Lower lobe of right lung (tissue), 2 donors: Measurements from ENCODE around the gene PHKG2. TPM values are rescaled to one million over a fixed set of nuclear protein-coding genes. Genes with fewer than 3 reads are reported as not detected.

ENCODE experiments used
- ATAC-seq, 2 donors: fragments of 200-7000 bp; cut with Tn5 transposase; one replicate each; pipeline ENCODE4 v1.9.1; 2020 to 2022; ENCODE audit warnings: mild to moderate bottlenecking in 2 of 2, moderate library complexity in 2 of 2
- DNase-seq: peaks from one replicate; pipeline ENCODE4 v3.0.0-alpha.2; 2020
- H3K27ac ChIP-seq: fragments of 200-600 bp; one replicate; pipeline ENCODE4 v1.8.0; 2022
- H3K27me3 ChIP-seq: fragments of 200-600 bp; one replicate; pipeline ENCODE4 v1.8.0; 2022; ENCODE audit warnings: low read depth
- H3K36me3 ChIP-seq: fragments of 200-600 bp; one replicate; pipeline ENCODE4 v1.8.0; 2022; ENCODE audit warnings: mild to moderate bottlenecking
- H3K4me1 ChIP-seq: fragments of 200-600 bp; one replicate; pipeline ENCODE4 v1.8.0; 2022
- H3K4me3 ChIP-seq: fragments of 200-600 bp; one replicate; pipeline ENCODE4 v1.8.0; 2022; ENCODE audit warnings: mild to moderate bottlenecking
- H3K9me3 ChIP-seq: fragments of 200-600 bp; one replicate; pipeline ENCODE4 v1.8.0; 2022
- intact Hi-C: fragments of 100-400 bp; cut with DNase I; formaldehyde crosslinking; loops from one replicate; pipeline ENCODE4 v1.11.0; 2022
- total RNA-seq: library from RNA; stranded (reverse); fragmentation: NEBNext Ultra II Directional; extraction: Animal tissue kit (Norgen Biotek cat#: 25700); gene quantifications from one replicate; pipeline ENCODE4 v1.2.1, GENCODE V29; 2021
- TF ChIP-seq, protein P1 (sequence below): fragments of 200-600 bp; IDR thresholded peaks from one replicate; pipeline ENCODE4 v1.8.0; 2022; ENCODE audit warnings: antibody characterized with exemption, mild to moderate bottlenecking
- donor health status: DM: no; HTN: yes; CAD: no; lungs with severe emphysema.

PHKG2 gene
- total RNA-seq, 1 donor from 2014 or later, result 25.5 TPM

DNA sequence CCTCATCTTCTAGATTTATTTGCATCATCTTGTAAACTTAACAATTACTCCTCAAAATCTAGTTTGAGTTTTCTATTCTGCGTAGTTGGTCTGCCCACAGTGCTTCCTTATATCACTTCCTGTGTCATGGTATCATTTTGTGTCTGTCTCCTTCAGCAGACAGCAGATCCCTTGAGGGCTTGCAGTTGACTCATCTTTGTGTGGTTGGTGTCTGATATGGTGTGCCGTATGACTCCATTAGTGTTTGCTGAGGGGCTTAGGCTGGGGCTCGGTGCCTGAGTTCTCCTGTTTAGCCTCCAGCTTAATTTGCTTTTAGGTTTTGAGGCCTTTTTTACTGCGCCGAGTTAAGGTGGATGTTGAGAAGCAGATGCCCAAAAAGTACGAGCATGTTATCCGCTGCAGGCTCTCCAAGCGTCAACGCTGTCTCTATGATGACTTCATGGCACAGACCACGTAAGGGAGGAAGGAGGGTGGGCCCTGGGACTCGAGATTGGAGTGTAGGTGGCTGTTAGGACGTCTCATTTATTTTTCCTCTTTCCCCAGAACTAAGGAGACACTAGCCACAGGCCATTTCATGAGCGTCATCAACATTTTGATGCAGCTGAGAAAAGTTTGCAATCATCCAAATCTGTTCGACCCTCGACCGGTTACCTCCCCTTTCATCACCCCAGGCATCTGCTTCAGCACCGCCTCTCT is 32.3 kb upstream of the PHKG2 start:
- ATAC-seq (peak; percentile 58 to 62), DNase-seq (no peak)
- intact Hi-C loops, result no loop called here
- H3K27me3 ChIP-seq, result no peaks in the 10 kb centered on the region
- no peaks in the 10 kb centered on the region for H3K9me3 ChIP-seq
- peak overlapping the region; percentile 59 for H3K27ac ChIP-seq
- TF ChIP-seq, protein P1, sequence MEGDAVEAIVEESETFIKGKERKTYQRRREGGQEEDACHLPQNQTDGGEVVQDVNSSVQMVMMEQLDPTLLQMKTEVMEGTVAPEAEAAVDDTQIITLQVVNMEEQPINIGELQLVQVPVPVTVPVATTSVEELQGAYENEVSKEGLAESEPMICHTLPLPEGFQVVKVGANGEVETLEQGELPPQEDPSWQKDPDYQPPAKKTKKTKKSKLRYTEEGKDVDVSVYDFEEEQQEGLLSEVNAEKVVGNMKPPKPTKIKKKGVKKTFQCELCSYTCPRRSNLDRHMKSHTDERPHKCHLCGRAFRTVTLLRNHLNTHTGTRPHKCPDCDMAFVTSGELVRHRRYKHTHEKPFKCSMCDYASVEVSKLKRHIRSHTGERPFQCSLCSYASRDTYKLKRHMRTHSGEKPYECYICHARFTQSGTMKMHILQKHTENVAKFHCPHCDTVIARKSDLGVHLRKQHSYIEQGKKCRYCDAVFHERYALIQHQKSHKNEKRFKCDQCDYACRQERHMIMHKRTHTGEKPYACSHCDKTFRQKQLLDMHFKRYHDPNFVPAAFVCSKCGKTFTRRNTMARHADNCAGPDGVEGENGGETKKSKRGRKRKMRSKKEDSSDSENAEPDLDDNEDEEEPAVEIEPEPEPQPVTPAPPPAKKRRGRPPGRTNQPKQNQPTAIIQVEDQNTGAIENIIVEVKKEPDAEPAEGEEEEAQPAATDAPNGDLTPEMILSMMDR, result no peak
- no peak overlapping the region for H3K4me3 ChIP-seq
- H3K4me1 ChIP-seq, result peaks cover 13% of the 10 kb centered on the region
- H3K36me3 ChIP-seq, result peaks cover 100% of the 10 kb centered on the region

DNA sequence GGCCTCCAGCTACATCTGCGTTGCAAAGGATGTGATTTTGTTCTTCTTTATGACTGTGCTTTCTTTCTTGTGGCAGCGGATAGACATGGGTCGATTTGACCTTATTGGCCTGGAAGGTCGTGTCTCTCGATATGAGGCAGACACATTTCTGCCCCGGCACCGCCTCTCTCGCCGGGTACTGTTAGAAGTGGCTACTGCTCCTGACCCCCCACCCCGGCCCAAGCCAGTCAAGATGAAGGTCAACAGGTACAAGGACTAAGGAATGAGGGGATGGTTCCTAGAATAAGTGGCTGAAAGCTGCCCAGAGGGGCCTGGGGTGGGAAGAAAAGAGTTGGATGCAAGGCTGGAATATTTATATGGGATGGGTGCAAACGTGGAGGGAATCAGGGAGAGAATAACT is 28.1 kb upstream of the PHKG2 start:
- Histone ChIP-seq H3K4me3 (no peak overlapping the region), H3K9me3 (no peaks in the 10 kb centered on the region), H3K4me1 (peaks cover 5% of the 10 kb centered on the region), H3K27ac (no peak overlapping the region), H3K36me3 (peaks cover 100% of the 10 kb centered on the region), H3K27me3 (no peaks in the 10 kb centered on the region)
- DNase-seq (no peak), ATAC-seq (no peak)
- TF ChIP-seq, protein P1, result no peak
- intact Hi-C loops, result no loop called here

DNA sequence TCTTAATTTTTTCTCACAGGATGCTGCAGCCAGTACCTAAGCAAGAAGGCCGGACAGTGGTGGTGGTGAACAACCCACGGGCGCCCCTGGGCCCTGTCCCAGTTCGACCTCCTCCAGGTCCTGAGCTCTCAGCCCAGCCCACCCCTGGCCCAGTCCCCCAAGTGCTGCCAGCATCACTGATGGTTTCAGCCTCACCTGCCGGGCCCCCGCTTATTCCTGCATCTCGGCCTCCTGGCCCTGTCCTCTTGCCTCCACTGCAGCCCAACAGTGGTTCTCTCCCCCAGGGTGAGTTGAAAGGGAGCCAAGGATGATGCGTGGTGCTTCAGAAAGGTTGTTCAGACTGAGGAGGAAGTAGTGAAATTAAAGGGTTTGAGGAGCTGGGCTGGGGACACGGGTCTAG is 27.5 kb upstream of the PHKG2 start:
- Histone ChIP-seq H3K27ac (no peak overlapping the region), H3K36me3 (peaks cover 100% of the 10 kb centered on the region), H3K4me1 (no peaks in the 10 kb centered on the region), H3K9me3 (no peaks in the 10 kb centered on the region), H3K4me3 (no peak overlapping the region), H3K27me3 (no peaks in the 10 kb centered on the region)
- ATAC-seq, result no peak
- DNase-seq, result no peak
- TF ChIP-seq, protein P1, result no peak
- intact Hi-C loops, result no loop called here

DNA sequence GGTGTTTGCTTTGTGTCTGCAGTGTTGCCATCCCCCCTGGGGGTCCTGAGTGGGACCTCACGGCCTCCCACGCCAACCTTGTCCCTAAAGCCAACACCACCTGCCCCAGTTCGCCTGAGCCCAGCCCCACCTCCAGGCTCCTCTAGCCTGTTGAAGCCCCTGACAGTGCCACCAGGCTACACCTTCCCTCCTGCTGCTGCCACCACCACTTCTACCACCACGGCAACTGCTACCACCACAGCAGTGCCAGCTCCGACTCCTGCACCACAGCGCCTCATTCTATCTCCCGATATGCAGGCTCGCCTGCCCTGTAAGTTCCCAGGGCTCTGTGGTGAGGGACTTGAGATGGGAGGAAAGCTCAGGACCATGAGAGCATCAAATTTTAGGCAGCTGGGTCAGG is 27.1 kb upstream of the PHKG2 start:
- Histone ChIP-seq H3K9me3 (no peaks in the 10 kb centered on the region), H3K36me3 (peaks cover 100% of the 10 kb centered on the region), H3K4me3 (no peak overlapping the region), H3K27ac (no peak overlapping the region), H3K27me3 (no peaks in the 10 kb centered on the region), H3K4me1 (no peaks in the 10 kb centered on the region)
- ATAC-seq, result no peak
- intact Hi-C loops, result no loop called here
- DNase-seq, result no peak
- TF ChIP-seq, protein P1, result no peak

DNA sequence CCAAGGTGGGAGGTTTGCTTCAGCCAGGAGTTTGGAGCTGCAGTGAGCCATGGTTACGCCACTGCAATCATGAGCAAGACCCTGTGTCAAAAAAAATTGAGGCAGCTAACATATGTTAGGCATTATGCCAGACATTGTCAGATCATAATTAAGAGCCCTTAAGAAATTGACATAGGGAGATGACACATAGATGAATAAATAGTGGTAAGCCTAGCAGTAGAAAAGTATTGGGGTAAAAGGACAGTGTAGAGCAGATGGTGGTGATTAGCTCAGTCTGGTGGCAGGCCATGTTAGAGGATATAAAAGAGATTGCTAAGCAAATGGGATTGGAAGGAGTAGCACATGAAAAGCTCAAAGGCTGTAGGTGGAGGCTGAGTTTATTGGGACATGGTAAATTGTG is 26.6 kb upstream of the PHKG2 start:
- Histone ChIP-seq H3K36me3 (peaks cover 100% of the 10 kb centered on the region), H3K4me1 (no peaks in the 10 kb centered on the region), H3K9me3 (no peaks in the 10 kb centered on the region), H3K27me3 (no peaks in the 10 kb centered on the region), H3K4me3 (no peak overlapping the region), H3K27ac (no peak overlapping the region)
- DNase-seq, result no peak
- intact Hi-C loops, result no loop called here
- ATAC-seq, result no peak
- TF ChIP-seq, protein P1, result no peak
